HEK293 (cell line): ENCODE results near the gene FLNC.
A peak's percentile ranks its signal among the peaks of the same experiment; 100 is the strongest.

Experiments
- CTCF ChIA-PET: fragments of 350-600 bp; formaldehyde crosslinking; extraction: SDS; loops from one replicate; lab custom pipeline; 2021; ENCODE audit warnings: antibody characterized with exemption; lab: Yijun Ruan, JAX
- POLR2A ChIA-PET: fragments of 300-600 bp; formaldehyde crosslinking; extraction: SDS; loops from one replicate; lab custom pipeline; 2020; ENCODE audit warnings: antibody characterized with exemption, inconsistent platforms; lab: Yijun Ruan, JAX
- H3K27ac ChIP-seq: fragments of 200-500 bp; sonication (Bioruptor generic); 2 replicates; pipeline ENCODE4 v1.5.1; 2014; ENCODE audit warnings: low read depth, low read length, control low read depth, inconsistent platforms; ENCODE audit errors: extremely low read depth
- H3K36me3 ChIP-seq, 2 experiments: fragments of 200-500 bp in 1 of 2; sonication (Bioruptor generic) in 1 of 2; 1 replicate in 1 of 2; 2 replicates in 1 of 2; pipeline ENCODE4 v1.5.1; 2014 to 2017; ENCODE audit warnings: inconsistent platforms in 2 of 2, low read length in 2 of 2; ENCODE audit not compliant: control insufficient read depth in 2 of 2, insufficient read depth in 1 of 2
- H3K4me1 ChIP-seq: fragments of 200-500 bp; sonication (Bioruptor generic); 2 replicates; pipeline ENCODE4 v1.5.1; 2014; ENCODE audit warnings: mild to moderate bottlenecking, low read length, inconsistent platforms; ENCODE audit not compliant: control insufficient read depth, insufficient read depth
- H3K4me3 ChIP-seq: 2 replicates; pipeline ENCODE4 v1.5.1; 2011; ENCODE audit warnings: low read depth, mild to moderate bottlenecking, control low read depth, low read length, moderate library complexity
- H3K9me3 ChIP-seq: fragments of 200-500 bp; sonication (Bioruptor generic); 2 replicates; pipeline ENCODE4 v1.5.1; 2014; ENCODE audit warnings: low read depth, low read length, inconsistent platforms; ENCODE audit not compliant: control insufficient read depth, insufficient read depth
- BCL6B ChIP-seq: fragments of 450-650 bp; formaldehyde crosslinking; IDR thresholded peaks from 2 replicates; pipeline ENCODE4 v1.5.1; 2017; ENCODE audit warnings: missing biosample characterization, missing genetic modification characterization
- GFI1B ChIP-seq: fragments of 450-650 bp; formaldehyde crosslinking; IDR thresholded peaks from 2 replicates; pipeline ENCODE4 v1.5.1; 2016; ENCODE audit warnings: missing biosample characterization, missing genetic modification characterization
- HIC1 ChIP-seq: fragments of 450-650 bp; formaldehyde crosslinking; IDR thresholded peaks from 2 replicates; pipeline ENCODE4 v1.5.1; 2016; ENCODE audit warnings: missing biosample characterization, missing genetic modification characterization
- HOXC10 ChIP-seq: sonication (generic); formaldehyde crosslinking; IDR thresholded peaks from 2 replicates; pipeline ENCODE4 v1.8.1; 2023; ENCODE audit warnings: mild to moderate bottlenecking, missing genetic modification reagents
- MEIS1 ChIP-seq: sonication (generic); formaldehyde crosslinking; IDR thresholded peaks from 2 replicates; pipeline ENCODE4 v1.8.1; 2022; ENCODE audit warnings: missing genetic modification reagents, mild to moderate bottlenecking, borderline replicate concordance
- PRDM1 ChIP-seq: fragments of 450-650 bp; formaldehyde crosslinking; IDR thresholded peaks from 2 replicates; pipeline ENCODE4; 2016; ENCODE audit warnings: missing biosample characterization, missing genetic modification characterization
- SP2 ChIP-seq: fragments of 450-650 bp; formaldehyde crosslinking; IDR thresholded peaks from 2 replicates; pipeline ENCODE4 v1.5.1; 2016; ENCODE audit warnings: missing biosample characterization, missing genetic modification characterization
- SP3 ChIP-seq: fragments of 450-650 bp; formaldehyde crosslinking; IDR thresholded peaks from 2 replicates; pipeline ENCODE4 v1.5.1; 2016; ENCODE audit warnings: missing biosample characterization, missing genetic modification characterization
- WT1 ChIP-seq: fragments of 450-650 bp; formaldehyde crosslinking; IDR thresholded peaks from 2 replicates; pipeline ENCODE4 v1.5.1; 2016; ENCODE audit warnings: missing biosample characterization, missing genetic modification characterization
- ZBTB1 ChIP-seq: fragments of 450-650 bp; formaldehyde crosslinking; IDR thresholded peaks from 2 replicates; pipeline ENCODE4 v1.5.1; 2016; ENCODE audit warnings: missing biosample characterization, missing genetic modification characterization
- ZFP37 ChIP-seq: fragments of 450-650 bp; formaldehyde crosslinking; IDR thresholded peaks from 2 replicates; pipeline ENCODE4 v1.5.1; 2016; ENCODE audit warnings: missing biosample characterization, missing genetic modification characterization
- ZIC2 ChIP-seq: fragments of 450-650 bp; formaldehyde crosslinking; IDR thresholded peaks from 2 replicates; pipeline ENCODE4 v1.5.1; 2016; ENCODE audit warnings: missing biosample characterization, missing genetic modification characterization
- ZNF133 ChIP-seq: fragments of 450-650 bp; formaldehyde crosslinking; IDR thresholded peaks from 2 replicates; pipeline ENCODE4 v1.5.1; 2016; ENCODE audit warnings: missing biosample characterization, missing genetic modification characterization
- ZNF174 ChIP-seq: fragments of 450-650 bp; formaldehyde crosslinking; IDR thresholded peaks from 2 replicates; pipeline ENCODE4 v1.5.0; 2017; ENCODE audit warnings: missing biosample characterization, mild to moderate bottlenecking, missing genetic modification characterization
- ZNF280D ChIP-seq: fragments of 450-650 bp; formaldehyde crosslinking; IDR thresholded peaks from 2 replicates; pipeline ENCODE4 v1.5.1; 2016; ENCODE audit warnings: missing biosample characterization, missing genetic modification characterization
- ZNF302 ChIP-seq: fragments of 450-650 bp; formaldehyde crosslinking; IDR thresholded peaks from 2 replicates; pipeline ENCODE4 v1.5.1; 2016; ENCODE audit warnings: missing biosample characterization, missing genetic modification characterization, low read depth
- ZNF366 ChIP-seq: fragments of 450-650 bp; formaldehyde crosslinking; conservative IDR thresholded peaks from 2 replicates; pipeline ENCODE4 v1.5.1; 2016; ENCODE audit warnings: missing biosample characterization, missing genetic modification characterization
- ZNF398 ChIP-seq: fragments of 450-650 bp; formaldehyde crosslinking; IDR thresholded peaks from 2 replicates; pipeline ENCODE4 v1.5.1; 2017; ENCODE audit warnings: missing biosample characterization, missing genetic modification characterization
- ZNF433 ChIP-seq: fragments of 450-650 bp; formaldehyde crosslinking; IDR thresholded peaks from 2 replicates; pipeline ENCODE4 v1.5.1; 2016; ENCODE audit warnings: missing biosample characterization, missing genetic modification characterization, low read depth
- ZNF513 ChIP-seq: fragments of 450-650 bp; IDR thresholded peaks from 2 replicates; pipeline ENCODE4 v1.5.1; 2018; ENCODE audit warnings: missing biosample characterization, missing genetic modification characterization
- ZSCAN16 ChIP-seq: fragments of 450-650 bp; formaldehyde crosslinking; IDR thresholded peaks from 2 replicates; pipeline ENCODE4 v1.5.1; 2016; ENCODE audit warnings: missing biosample characterization, missing genetic modification characterization
- ZSCAN23 ChIP-seq: fragments of 450-650 bp; formaldehyde crosslinking; IDR thresholded peaks from 2 replicates; pipeline ENCODE4 v1.5.1; 2016; ENCODE audit warnings: missing biosample characterization, missing genetic modification characterization

FLNC gene

GRCh38 chr7:128832880-128833147 is 2.6 kb downstream of the FLNC start:
- no peak for TF ChIP-seq ZNF133
- TF ChIP-seq ZNF366, result no peak
- no peak for TF ChIP-seq MEIS1 (CRISPR knock-in tag)
- no peak for TF ChIP-seq GFI1B (tag by site-specific recombination)
- TF ChIP-seq ZNF280D (tag by site-specific recombination), result no peak
- no peak for TF ChIP-seq ZNF302 (tag by site-specific recombination)
- TF ChIP-seq ZNF513, result no peak
- no peak for TF ChIP-seq HOXC10 (CRISPR knock-in tag)
- TF ChIP-seq ZFP37, result no peak
- TF ChIP-seq BCL6B, result no peak
- no peak for TF ChIP-seq ZNF433 (tag by site-specific recombination)
- TF ChIP-seq ZSCAN16 (tag by site-specific recombination), result no peak
- no peak for TF ChIP-seq ZBTB1 (tag by site-specific recombination)
- no peak for TF ChIP-seq ZNF174
- TF ChIP-seq HIC1 (tag by site-specific recombination), result no peak
- Histone ChIP-seq H3K4me1 (no peaks in the 10 kb centered on the region), H3K27ac (no peak overlapping the region), H3K36me3 (peaks cover 0 to 33% of the 10 kb centered on the region in 2 experiments; a peak in 1 of 3 replicates), H3K9me3 (no peaks in the 10 kb centered on the region), H3K4me3 (no peak overlapping the region)
- CTCF ChIA-PET, result interaction anchor here (0.6 to 1.2 kb wide), 3 partner anchors 8 to 30 kb away, joined by 3 to 4 read pairs (median 4); no protein-coding TSS in a partner anchor
- POLR2A ChIA-PET, result no interaction called here

GRCh38 chr7:128833148-128833945 is 3.1 kb downstream of the FLNC start:
- ChIA-PET POLR2A (no interaction called here), CTCF (interaction anchor here (0.6 to 1.3 kb wide), 6 partner anchors 8 to 70 kb away, joined by 3 to 5 read pairs (median 4); no protein-coding TSS in a partner anchor)
- H3K4me3 ChIP-seq, result no peak overlapping the region
- peaks cover 0 to 38% of the 10 kb centered on the region in 2 experiments; a peak in 1 of 3 replicates for H3K36me3 ChIP-seq
- H3K4me1 ChIP-seq, result no peaks in the 10 kb centered on the region
- H3K9me3 ChIP-seq, result no peaks in the 10 kb centered on the region
- H3K27ac ChIP-seq, result no peak overlapping the region
- TF ChIP-seq ZIC2 (tag by site-specific recombination) (peak; percentile 52), ZNF398 (peak; percentile 89), PRDM1 (peak; percentile 71), ZSCAN23 (tag by site-specific recombination) (no peak), SP3 (no peak), WT1 (peak; percentile 38), SP2 (tag by site-specific recombination) (peak; percentile 34; the same call in 1 of the 2 replicates)
